Activated CD8-positive, alpha-beta memory T cell treated with anti-CD3 and anti-CD28 coated beads, Interleukin-2, amount 50 U/mL, for 1 hour (primary cell): ENCODE data around the gene ZG16.
"Not testable (repeated sequence)": the region's sequence is repeated elsewhere in the genome, so short reads cannot be mapped to it uniquely, and the experiment has no call there.

Experiments
- DNase-seq: peaks from one replicate; pipeline ENCODE4 v3.0.0-alpha.2; 2020; ENCODE audit errors: extremely low read depth

Gene ZG16, protein sequence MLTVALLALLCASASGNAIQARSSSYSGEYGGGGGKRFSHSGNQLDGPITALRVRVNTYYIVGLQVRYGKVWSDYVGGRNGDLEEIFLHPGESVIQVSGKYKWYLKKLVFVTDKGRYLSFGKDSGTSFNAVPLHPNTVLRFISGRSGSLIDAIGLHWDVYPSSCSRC

GRCh38 chr16:29777576-29778350, at the start of gene ZG16:
ZG16 (plus strand) TSS chr16:29778256; CDS start chr16:29779267, 1,011 bp downstream.
- DNase-seq = no peak

DNA sequence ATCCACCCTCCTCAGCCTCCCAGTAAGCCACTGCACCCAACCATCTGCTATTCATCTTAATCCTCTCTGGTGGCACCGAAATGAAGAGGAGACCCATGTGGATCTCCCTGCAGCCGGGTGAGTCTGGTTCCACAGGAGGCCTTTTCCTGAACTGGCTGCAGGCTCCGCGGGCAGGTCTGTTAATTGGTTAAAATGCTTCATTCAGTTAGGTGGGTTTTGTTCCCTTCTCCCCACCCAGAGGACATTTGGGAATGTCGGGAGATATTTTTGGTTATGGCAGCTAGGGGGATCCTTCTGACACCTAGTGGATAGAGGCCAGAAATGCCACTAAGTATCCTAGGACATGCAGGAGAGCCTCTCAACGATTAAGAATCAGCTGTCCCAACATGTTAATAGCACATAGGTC, 48.9 kb upstream of the ZG16 start:
- DNase-seq = no peak

DNA sequence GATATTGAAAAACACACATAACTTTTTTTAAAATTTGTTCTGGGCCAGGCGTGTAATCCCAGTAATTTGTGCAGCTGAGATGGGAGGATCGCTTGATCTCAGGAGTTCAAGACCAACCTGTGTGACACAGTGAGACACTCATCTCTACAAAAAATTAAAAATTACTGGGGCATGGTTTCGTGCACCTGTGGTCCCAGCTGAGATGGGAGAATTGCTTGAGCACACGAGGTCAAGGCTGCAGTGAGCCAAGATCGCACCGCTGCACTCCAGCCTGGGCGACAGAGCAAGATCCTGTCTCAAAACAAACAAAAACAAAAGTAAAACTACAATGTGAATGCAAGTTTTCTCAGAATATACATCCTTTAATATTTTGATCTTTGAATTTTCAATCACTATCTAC, 47.4 kb upstream of the ZG16 start:
- no peak for DNase-seq

DNA sequence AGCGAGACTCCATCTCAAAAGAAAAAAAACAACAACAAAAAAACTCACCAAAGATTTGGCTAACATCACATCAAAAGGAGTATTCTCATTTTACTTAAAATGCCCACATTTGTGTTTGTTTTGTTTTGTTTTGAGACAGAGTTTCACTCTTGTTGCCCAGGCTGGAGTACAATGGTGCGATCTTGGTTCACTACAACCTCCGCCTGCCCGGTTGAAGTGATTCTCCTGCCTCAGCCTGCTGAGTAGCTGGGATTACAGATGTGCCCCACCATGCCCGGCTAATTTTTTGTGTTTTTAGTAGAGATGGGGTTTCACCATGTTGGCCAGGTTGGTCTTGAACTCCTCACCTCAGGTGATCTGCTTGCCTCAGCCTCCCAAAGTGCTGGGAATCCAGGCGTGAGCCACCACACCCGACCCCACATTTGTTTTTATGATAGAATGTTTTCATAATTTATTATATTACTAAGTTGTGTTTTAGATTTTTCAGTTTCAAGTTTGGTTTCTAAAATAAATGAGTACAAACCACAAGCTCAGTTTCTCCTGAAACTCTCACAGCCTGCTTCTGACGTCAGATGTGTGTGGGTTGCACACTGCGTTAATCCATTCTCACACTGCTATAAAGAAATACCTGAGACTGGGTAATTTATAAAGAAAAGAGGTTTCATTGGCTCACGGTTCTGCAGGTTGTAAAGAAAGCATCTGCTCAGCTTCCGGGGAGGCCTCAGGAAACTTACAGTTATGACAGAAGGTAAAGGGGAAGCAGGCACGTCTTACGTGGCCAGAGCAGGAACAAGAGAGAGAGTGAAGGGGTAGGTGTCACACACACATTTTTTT, 46.1 kb upstream of the ZG16 start:
- not testable (repeated sequence) for DNase-seq

DNA sequence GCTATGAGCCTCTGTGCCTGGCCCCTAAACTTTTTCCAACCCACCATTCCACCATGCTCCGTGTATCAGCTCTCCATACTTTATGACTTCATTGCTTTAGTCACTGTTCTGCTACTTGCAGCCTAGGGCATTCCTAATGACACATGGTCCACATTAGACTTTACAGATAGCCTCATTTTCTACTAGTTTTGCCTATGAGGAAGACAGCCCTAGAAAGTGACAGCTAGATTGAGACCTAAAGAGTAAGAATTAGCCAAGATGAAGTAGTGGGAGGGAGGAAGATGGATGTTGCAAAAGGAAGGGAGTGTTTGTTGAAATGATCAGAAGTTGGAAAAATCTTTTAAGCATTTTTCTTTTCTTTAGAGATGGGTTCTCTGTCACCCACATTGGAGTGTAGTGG, 43.3 kb upstream of the ZG16 start:
- no peak for DNase-seq

GRCh38 chr16:29736112-29736511, 41.9 kb upstream of the ZG16 start:
- no peak for DNase-seq

GRCh38 chr16:29736764-29737163, 41.3 kb upstream of the ZG16 start:
- no peak for DNase-seq

GRCh38 chr16:29737713-29738112, 40.3 kb upstream of the ZG16 start:
- no peak for DNase-seq

DNA sequence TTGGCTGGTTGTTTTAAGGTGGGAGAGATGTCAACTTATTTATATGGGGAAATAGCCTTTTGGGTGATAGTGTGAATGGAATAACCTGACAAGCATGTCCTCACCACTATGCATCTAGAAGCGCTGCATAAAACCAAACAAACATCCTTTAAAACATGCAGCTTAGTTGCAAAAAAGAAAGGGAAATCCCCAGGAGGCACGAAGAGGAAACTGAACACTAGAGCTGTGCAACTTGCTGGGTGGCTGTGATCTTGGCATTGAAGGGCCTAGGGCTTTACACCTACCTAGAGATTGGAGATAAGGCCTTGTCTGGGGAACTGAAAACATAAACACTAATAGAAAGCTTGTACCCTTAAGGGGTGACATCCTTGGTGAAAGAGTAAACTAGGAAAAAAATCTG, 39.5 kb upstream of the ZG16 start:
- no peak for DNase-seq

GRCh38 chr16:29739927-29740629, 38.0 kb upstream of the ZG16 start:
- not testable (repeated sequence) for DNase-seq

DNA sequence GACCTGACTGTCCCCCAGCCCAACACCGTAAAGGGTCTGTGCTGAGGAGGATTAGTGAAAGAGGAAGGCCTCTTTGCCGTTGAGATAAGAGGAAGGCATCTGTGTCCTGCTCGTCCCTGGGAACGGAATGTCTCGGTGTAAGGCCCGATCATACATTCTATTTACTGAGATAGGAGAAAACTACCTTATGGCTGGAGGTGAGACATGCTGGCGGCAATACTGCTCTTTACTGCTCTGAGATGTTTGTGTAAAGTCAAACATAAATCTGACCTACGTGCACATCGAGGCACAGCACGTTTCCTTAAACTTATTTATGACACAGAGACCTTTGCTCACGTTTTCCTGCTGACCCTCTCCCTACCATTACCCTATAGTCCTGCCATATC, 37.4 kb upstream of the ZG16 start:
- DNase-seq = not testable (repeated sequence)

GRCh38 chr16:29742683-29743275, 35.3 kb upstream of the ZG16 start:
- no peak for DNase-seq

- no peak for DNase-seq
Measured at GRCh38 chr16:29743475-29743826, 34.6 kb upstream of the ZG16 start.

DNA sequence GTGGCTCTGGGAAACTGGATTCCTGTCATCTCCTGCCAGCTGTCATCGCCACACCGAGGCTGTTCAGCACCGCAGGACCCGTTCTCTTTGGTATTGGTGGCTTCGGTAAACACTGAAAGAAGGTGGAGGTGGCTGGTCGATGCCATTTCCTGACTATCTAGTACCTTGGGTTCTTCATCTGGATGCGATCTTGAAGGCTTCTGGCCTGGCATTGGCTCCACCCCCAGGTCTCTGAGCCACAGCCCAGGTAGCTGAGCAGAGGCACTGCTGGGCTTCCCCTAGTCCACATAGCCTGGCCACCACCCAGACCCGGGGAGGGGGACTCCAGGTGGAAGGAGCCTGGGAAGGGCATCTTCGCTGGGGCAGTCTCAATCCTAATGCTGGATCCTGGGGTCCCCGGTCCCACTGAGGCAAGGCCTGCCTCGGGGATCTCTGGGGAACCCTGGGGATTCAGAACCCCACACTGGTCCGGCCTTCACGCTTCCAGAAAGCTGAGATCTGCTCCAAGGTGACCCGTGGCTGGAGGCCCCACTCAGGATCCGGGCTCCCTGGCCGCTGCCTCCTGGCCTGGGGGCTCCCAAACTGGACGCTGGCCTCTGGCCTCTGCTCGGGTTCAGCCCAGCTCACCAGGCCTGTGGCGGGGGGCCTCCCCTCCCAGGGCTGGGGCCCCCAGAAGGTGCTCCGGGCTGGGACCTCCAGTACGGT, 34.1 kb upstream of the ZG16 start:
- no peak for DNase-seq

- no peak for DNase-seq
Measured at GRCh38 chr16:29744541-29745101, 33.4 kb upstream of the ZG16 start.

DNA sequence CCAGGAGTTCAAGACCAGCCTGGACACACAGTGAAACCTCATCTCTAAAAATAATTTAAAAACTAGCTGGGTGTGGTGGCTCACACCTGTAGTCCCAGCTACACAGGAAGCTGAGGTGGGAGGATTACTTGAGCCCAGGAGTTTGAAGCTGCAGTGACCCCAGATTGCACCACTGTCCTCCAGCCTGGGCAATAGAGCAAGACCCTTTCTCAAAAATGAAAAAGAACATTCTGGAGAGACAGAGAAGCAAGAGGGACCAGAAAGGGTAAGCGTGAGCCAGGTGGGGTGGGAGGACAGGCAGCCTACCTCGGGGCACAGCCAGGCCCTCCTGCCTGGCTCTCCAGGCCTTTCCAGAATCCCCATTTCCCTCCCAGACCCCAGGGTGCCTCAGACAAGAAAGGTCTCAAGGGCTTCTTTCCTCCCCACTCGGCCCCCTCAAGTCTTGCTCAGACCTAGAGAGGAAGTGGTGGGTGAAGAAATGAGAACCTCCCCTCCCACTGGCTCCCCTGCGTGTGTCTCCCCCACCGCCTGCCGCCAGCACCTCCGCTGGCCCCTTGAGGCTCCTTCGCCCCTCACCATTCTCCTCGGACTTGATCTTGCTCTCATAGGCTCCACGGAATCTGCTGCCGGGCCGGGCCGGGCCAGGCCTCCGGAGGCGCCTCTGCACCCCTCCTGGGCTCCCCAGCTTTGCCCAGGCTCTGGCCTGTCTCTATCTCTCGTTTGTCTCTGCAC, 32.8 kb upstream of the ZG16 start:
- DNase-seq = no peak

GRCh38 chr16:29745853-29746345, 32.2 kb upstream of the ZG16 start, which contains the start of gene C16orf54:
C16orf54 (minus strand) TSS chr16:29745990; CDS start chr16:29744951, 1,039 bp downstream.
- peak; percentile 93 for DNase-seq

- not testable (repeated sequence) for DNase-seq
Measured at GRCh38 chr16:29746518-29746917, 31.5 kb upstream of the ZG16 start.

GRCh38 chr16:29747947-29748759, 29.9 kb upstream of the ZG16 start:
- DNase-seq = no peak
